Adipose tissue (tissue), 3 donors: ENCODE results near the gene RBM38. TPM values are rescaled to one million over a fixed set of nuclear protein-coding genes. Genes with fewer than 3 reads are reported as not detected.
"Not testable (repeated sequence)": the region's sequence is repeated elsewhere in the genome, so short reads cannot be mapped to it uniquely, and the experiment has no call there.

Experiments used
- H3K27ac ChIP-seq: one replicate; pipeline ENCODE4 v1.5.1; 2013; ENCODE audit warnings: low read depth, low read length
- WGBS, 3 donors: extraction: QIAGEN DNeasy Blood & Tissue Kit; methylation state at CpG; one replicate each; pipeline ENCODE4 v1.1.7; 2013; 5-methylcytosine and 5-hydroxymethylcytosine counted together
- polyA plus RNA-seq, 3 donors: library from polyadenylated mRNA; stranded (reverse); fragments of 200-250 nt; gene quantifications; one replicate each; pipeline ENCODE4 v1.2.3, GENCODE V29; 2013
- donor health status: healthy with polysubstance abuse.
- donor health status: Bipolar disorder and iron deficiency.
- donor health status: healthy.

Gene RBM38
- polyA plus RNA-seq, 3 donors, result 9.9 to 17.3 (median 10.1) TPM

- 81 to 84% (median 82%) methylated on average over 7 of the region's 7 CpGs for WGBS, 3 donors
- H3K27ac ChIP-seq, result no peak overlapping the region
Observed at GRCh38 chr20:57426831-57427230, 35.6 kb downstream of the RBM38 start.

DNA sequence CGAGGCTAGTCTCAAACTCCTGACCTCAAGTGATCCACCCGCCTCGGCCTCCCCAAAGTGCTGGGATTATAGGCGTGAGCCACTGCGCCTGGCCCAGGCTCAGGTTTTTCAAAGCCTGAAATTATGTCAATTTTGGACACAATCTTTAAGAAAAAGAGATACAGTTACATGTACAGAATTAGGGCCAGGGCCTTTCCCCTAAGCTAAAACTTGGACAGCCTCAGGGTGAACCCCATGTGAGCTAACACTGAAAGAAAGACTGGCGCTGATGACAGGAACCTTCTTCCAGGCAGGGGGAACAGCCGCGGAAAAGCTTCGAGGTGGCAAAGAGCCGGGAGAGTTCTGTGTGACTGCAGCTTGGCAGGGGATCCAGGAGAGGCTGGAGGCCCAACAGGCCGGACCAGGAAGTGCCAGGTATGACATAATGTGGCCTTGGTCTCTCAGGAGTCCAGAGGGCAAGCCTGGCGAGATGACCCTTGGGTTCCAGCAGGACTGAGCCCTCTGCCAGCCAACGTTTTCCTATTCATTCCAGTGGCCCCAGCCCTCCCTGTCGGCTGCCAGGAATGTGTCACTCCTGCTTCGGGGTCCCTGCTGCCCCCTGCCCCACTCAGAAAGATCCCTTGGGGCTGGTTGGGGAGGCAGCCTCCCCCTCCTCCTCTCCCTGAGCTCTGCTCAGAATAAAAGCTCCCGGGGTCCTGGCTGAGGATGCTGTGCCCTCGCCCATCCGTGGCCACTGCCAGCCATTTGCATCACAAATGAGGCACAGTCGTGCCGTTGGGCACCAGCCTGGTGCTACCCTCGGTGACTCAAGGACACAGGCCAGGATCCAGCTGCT lies 37.3 kb downstream of the RBM38 start:
- H3K27ac ChIP-seq, result no peak overlapping the region
- 55 to 67% (median 59%) methylated on average over 21 of the region's 21 CpGs for WGBS, 3 donors

DNA sequence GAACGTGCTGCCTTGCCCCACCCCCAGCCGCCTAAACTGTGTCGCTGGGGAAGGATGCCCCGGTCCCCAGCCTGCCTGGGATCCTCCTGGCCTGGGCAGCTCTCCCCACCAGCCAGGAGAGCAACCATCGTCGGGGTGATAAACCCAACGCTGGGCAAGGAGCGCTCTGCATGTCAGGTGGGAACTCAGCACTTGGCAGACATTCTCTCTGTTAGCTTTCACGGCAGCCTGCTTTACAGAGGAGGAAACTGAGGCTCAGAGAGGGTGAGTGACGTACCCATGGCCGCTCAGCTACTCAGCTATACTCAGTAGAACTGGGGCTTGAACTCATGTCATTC lies 37.9 kb downstream of the RBM38 start:
- 76 to 88% (median 84%) methylated on average over 11 of the region's 11 CpGs for WGBS, 3 donors
- no peak overlapping the region for H3K27ac ChIP-seq

DNA sequence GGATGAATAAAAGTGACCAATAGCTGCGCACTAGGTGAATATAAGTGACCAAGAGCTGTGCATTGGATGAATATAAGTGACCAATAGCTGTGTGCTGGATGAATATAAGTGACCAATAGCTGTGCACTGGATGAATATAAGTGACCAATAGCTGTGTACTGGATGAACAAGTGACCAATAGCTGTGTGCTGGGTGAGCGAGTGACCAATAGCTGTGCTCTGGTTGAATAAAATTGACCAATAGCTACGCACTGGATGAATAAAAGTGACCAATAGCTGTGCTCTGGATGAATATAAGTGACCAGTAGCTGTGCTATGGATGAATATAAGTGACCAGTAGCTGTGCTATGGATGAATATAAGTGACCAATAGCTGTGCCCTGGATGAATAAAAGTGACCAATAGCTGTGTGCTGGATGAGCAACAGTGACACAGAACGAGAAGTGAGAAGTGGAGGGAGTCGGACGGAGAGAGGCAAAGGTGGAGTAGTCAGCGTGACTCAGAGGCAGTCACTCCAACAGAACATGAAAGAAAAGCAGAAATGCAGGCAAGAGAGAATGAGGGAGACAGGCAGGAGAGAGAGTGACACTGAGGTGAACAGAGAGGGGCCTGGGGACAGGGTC lies 38.5 kb downstream of the RBM38 start:
- WGBS, 3 donors, result 62 to 89% (median 70%) methylated on average over 7 of the region's 7 CpGs
- no peak overlapping the region for H3K27ac ChIP-seq

GRCh38 chr20:57430201-57430596 lies 39.0 kb downstream of the RBM38 start:
- 85 to 86% (median 85%) methylated on average over 4 of the region's 4 CpGs for whole genome bisulfite sequencing, 3 donors
- not testable (repeated sequence) for H3K27ac ChIP-seq

GRCh38 chr20:57431539-57431835 lies 40.3 kb downstream of the RBM38 start:
- WGBS, 3 donors, result 73 to 79% (median 76%) methylated on average over 5 of the region's 5 CpGs
- no peak overlapping the region for H3K27ac ChIP-seq

- H3K27ac ChIP-seq, result no peak overlapping the region
- 66 to 92% (median 71%) methylated on average over 7 of the region's 7 CpGs for WGBS, 3 donors
Observed at GRCh38 chr20:57432480-57432861, 41.3 kb downstream of the RBM38 start.

GRCh38 chr20:57432862-57433491 lies 41.8 kb downstream of the RBM38 start:
- no peak overlapping the region for H3K27ac ChIP-seq
- 34 to 60% (median 41%) methylated on average over 13 of the region's 13 CpGs for WGBS, 3 donors

DNA sequence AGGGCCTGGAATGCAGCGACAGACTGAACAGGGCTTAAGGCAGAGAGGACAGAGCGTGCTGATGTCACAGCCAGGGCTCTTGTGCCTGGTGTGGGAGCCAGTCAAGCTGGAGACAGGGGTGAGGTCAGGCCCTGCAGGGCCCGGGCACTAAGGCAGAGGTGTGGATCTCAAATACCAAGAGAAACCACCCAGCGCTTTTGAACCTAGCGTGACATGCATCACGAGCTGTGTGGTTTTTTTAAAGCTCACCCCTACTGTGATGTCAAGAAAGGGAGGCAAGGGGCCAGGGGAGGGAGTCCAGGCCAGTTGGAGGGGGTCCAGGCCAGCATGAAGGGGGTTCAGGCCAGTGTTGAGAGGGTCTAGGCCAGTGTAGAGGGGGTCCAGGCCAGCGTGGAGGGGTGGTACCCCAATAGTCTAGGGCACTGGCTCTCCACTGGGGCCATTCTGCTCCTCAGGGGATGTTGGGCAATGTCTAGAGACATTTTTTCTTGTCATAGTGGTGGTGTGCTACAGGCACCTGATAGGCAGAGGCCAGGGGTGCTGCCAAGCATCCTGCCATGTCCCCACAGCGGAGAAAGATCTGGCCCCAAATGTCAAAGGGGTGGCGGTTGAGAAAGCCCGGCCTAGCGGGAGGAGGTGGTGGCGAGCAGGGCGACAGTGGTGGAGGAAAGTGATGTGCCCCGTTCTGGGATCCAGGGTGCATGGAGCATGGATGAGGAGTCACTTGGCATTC lies 42.6 kb downstream of the RBM38 start:
- 85 to 91% (median 91%) methylated on average over 14 of the region's 14 CpGs for WGBS, 3 donors
- no peak overlapping the region for H3K27ac ChIP-seq

DNA sequence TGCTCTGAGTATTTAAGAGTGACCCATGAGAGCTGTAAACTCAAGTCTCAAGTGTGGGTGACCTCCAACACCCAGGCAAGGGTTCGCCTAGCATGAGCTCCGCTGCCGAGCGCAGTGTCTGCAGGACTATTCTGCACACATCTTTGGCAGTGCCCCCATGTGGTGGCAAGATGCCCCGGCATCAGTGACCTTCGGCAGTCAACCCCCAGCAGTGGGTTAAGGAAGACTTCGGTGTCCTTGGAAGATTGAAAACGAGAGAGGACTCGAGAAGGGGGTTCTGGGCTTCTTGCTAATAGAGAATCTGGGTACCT lies 43.1 kb downstream of the RBM38 start:
- no peak overlapping the region for H3K27ac ChIP-seq
- WGBS, 3 donors, result 81 to 93% (median 92%) methylated on average over 9 of the region's 9 CpGs

DNA sequence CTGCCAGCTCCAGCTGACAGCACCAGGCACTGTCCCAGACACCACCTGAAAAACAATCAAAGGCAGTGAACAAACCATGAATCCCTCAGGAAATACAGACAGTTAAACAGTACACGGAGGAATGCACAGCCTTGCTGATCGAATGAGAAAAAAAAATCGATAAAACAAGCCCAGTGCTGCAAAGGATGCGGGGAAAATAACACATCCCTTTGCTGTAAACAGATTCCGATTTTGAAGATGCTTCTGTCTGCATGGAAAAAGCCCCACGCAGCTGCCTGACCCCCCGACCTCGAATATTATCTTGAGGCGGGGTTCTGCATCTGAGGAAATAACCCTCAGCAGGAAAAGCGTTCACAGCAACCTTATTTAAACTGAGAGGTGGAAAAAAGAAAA lies 43.9 kb downstream of the RBM38 start:
- 51 to 54% (median 53%) methylated on average over 10 of the region's 10 CpGs for WGBS, 3 donors
- no peak overlapping the region for H3K27ac ChIP-seq

GRCh38 chr20:57435498-57436222 lies 44.5 kb downstream of the RBM38 start:
- WGBS, 3 donors, result 38 to 41% (median 38%) methylated on average over 25 of the region's 25 CpGs
- H3K27ac ChIP-seq, result no peak overlapping the region

DNA sequence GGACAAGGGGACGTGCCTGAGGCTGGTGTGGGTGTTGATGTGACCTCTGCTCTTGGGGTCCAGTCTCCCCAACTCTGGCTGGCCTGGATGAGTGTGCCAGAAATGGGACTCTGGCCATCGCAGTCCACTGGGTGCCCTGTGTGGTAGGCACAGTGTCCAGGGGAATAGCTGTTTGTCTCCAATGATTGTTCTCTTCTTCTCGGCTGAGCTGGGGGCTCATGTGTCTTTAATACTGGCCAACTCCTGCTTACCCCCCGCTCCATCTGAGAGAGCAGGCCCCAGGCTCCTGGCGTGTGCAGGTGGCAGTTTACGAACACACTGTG lies 45.0 kb downstream of the RBM38 start:
- no peak overlapping the region for H3K27ac ChIP-seq
- WGBS, 3 donors, result 86 to 92% (median 91%) methylated on average over 6 of the region's 6 CpGs

DNA sequence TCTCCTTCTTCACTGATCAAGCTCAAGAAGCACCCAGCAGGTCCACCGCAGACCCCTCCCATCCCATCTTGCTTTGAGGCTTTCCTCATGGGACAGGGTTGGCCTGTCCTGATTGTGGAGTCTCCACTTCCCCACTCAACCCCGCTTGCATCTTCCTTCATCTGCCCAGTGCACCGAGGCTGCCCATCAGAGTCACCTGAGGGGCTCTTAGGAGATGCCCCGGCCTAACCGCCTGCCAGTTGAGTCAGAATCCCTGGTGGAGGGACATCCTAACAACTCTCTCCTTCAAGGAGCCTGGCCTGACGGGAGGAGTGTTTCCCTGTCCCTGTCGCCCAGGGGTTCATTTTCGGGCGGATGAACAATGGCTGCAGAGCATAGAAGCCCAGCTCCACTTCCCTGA lies 46.1 kb downstream of the RBM38 start:
- 85 to 91% (median 90%) methylated on average over 9 of the region's 9 CpGs for WGBS, 3 donors
- no peak overlapping the region for H3K27ac ChIP-seq

DNA sequence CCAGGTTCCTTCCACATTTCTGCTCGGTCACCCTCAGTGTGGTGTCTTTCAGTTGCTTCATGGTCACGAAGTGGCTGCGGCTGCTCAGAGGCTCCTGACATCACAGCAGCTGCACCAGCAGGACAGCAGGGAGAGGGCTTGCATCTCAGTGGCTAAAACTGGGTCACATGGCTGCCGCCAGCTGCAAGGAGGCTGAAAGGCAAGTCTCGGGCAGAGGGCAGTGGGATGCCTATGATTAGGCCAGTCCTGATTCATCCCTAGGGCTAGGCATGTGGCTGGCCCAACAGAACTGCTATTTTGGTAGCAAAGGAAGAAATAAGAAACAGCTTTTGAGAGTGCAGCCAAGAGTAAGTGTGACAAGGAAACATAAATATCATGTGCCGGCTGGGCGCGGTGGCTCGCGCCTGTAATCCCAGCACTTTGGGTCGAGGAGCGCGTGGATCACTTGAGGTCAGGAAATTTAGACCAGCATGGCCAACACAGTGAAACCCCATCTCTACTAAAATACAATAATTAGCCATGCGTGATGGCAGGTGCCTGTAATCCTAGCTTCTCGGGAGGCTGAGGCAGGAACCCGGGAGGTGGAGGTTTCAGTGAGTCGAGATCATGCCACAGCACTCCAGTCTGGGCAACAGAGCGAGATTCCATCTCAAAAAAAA lies 46.6 kb downstream of the RBM38 start:
- no peak overlapping the region for H3K27ac ChIP-seq
- WGBS, 3 donors, result 83 to 87% (median 85%) methylated on average over 18 of the region's 18 CpGs

GRCh38 chr20:57438552-57438951 lies 47.4 kb downstream of the RBM38 start:
- H3K27ac ChIP-seq, result no peak overlapping the region
- WGBS, 3 donors, result 58 to 81% (median 71%) methylated on average over 5 of the region's 5 CpGs

GRCh38 chr20:57439432-57439831 lies 48.2 kb downstream of the RBM38 start:
- H3K27ac ChIP-seq, result no peak overlapping the region
- 25 to 61% (median 57%) methylated on average over 6 of the region's 6 CpGs for WGBS, 3 donors

- 96 to 97% (median 96%) methylated on average over 7 of the region's 7 CpGs for WGBS, 3 donors
- no peak overlapping the region for H3K27ac ChIP-seq
Observed at GRCh38 chr20:57439993-57440392, 48.8 kb downstream of the RBM38 start.
